ENCODE measurements around the gene CCDC117.
"Not testable (repeated sequence)": the region's sequence is repeated elsewhere in the genome, so short reads cannot be mapped to it uniquely, and the experiment has no call there.

CCDC117 gene

DNA sequence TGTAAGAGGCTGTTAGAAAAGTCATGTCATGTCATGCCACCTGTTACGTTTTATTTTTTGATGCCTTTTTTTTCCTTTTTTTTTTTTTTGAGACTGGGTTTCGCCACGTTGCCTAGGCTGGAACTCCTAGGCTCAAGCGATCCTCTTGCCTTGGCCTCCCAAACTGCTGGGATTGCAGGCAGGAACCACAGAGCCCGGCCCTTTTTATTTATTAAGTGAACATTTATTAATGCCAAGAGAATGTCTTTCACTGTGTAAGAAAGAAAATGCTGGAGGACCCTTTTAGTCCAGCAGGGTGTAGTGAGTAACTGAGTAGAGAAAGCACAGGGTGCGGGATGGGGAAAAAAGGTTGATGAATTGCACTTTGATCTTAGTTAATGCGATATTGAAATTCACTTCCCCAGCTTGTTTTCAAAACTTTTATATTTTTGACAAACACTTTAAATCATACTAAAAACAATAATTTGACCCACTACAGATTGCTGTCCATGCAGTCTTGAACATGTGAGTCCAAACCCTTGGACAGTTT, 30.2 kb downstream of the CCDC117 start:
- no peak for DNase-seq

DNA sequence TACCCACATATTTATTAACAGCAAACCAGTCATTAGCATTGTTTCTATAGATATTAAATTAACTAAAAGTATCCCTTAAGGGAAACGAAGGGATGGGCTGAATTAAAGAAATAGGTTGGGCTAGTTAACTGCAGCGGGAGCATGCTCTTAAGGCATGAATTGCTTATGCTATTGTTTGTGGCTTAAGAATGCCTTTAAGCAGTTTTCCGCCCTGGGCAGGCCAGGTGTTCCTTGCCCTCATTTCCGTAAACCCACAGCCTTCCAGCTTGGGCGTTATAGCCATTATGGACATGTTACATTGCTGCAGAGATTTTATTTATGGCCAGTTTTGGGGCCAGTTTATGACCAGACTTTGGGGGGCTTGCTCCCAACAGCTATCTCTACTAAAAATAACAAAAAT, 32.9 kb downstream of the CCDC117 start:
- not testable (repeated sequence) for DNase-seq

DNA sequence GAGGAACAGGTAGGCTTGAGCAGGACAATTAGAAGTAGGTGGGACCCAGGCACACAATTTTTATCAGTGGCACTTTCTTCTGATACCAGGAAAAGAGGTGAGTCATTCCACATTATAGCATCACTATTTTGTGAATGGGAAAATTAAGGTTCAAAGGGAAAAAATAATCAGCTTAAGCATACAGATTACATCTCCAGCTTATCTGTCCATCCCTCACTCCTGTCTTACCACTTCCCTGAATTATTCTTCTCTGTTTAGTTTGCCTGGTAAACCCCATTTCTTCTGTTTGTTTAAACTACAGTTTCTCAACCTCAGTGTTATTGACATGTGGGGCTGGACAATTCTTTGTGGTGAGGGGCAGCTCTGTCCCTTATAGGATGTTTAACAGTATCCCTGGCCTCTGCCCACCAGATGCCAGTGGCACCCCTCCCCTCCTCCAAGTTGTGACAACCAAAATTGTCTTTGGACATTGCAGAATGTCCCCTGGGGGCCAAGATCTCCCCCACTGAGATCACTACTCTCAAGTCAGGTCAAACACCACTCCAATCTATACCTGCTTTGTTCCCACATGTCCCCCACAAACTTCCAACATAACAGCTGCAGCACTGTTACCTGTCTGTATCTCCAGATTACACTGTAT, 36.3 kb downstream of the CCDC117 start:
- no peak for DNase-seq

GRCh38 chr22:28810821-28811491, 38.5 kb downstream of the CCDC117 start:
- no peak for DNase-seq

- DNase-seq: no peak
Observed at GRCh38 chr22:28812516-28812915, 40.0 kb downstream of the CCDC117 start.

DNA sequence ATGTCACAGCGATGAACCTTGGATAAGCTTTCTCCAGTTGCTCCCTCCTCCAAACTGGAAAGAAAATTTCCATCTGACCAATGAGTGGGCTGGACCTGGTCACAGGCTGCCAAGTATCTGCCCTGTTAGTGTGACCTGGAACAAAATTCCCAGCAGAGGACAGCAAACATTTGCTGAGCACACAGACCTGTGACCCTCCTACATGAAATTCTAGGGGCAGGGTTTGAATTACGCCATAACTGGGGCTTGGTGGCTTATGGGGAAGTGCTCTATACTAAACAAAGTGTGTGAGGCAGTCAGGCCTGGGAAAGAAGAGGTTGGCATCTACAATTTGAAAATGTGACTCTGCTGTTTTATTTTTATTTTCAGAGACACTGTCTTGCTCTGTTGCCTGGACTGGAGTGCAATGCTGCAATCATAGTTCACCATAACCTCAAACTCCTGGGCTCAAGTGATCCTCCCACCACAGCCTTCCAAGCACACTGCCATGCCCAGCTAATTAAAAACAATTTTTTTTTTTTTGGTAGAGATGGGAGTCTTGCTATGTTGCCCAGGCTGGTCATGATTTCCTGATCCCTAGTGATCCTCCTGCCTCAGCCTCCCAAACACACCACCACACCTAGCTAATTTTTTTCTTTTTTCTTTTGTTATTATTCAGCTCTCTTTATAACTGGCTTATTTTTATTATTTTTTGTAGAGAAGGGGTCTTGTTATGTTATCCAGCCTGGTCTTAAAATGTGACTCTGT, 41.5 kb downstream of the CCDC117 start:
- DNase-seq: no peak

- DNase-seq: no peak
Observed at GRCh38 chr22:28815111-28815510, 42.6 kb downstream of the CCDC117 start.

DNA sequence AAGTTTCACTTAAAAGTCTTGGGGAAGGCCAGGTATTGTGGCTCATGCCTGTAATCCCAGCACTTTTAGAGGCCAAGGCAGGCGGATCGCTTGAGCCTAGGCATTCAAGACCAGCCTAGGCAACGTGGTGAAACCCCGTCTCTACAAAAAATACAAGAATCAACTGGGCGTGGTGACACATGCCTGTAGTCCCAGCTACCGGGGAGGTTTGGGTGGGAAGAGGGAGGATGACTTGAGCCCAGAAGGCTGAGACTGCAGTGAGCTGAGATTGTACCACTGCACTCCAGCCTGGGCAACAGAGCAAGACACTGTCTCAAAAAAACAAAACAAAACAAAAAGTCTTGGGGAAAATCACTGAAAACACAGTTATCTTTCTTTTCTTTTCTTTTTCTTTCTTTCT, 43.2 kb downstream of the CCDC117 start:
- DNase-seq: no peak

DNA sequence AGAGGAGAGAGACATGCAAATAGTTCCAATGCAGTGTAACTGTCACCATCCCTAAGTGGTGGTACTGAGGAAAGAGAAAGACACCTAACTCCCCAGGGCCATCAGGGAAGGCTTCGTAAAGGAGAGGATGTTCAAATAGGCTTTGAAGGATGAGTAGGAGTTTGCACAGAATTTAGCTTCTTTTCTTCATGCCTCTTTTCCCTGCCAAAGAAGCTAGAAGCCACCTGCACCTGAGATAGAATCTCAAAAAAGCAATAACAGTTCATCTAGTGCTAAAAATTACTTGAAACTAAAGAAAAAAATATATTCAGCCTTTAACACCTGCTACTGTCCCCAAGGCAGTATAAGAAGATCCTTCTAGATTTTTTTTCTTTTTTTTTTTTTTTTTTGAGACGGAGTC, 44.6 kb downstream of the CCDC117 start:
- DNase-seq: no peak

GRCh38 chr22:28817919-28818859, 45.7 kb downstream of the CCDC117 start:
- no peak for DNase-seq

DNA sequence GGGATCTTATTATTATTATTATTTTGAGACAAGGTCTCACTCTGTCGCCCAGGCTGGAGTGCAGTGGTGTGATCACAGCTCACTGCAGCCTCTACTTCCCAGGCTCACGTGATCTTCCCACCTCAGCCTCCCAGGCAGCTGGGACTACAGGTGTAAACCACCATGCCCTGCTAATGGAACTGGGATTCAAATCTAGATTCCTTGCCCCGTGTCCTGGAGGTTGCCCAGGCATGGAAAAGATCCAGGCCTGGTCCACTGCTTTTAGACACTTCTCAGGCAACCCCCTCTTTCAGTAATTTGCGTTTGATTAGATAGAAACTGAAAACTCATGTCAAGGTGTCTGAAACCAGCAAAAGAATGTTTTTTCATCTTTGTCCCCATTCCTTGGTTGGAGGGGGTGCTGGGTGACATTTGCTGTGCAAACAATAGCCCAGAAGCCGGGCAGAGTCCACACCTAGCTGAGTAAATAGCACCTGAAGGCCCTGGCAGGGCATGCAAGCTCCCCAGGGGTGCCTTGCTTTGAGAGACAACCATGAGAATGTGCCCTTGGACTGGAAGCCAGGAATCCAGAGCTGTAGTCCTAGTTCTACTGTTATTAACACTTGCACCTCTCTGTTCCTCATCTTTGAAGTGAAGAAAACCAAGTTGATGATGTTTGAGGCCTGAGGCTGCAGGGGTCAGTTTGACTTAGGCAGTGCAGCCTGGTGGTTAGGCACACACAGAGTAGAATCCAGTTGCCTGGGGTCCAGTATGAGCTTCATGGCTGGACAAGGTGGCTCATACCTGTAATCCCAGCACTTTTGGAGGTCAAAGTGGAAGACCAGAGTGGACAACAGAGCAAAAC, 47.0 kb downstream of the CCDC117 start:
- no peak for DNase-seq

DNA sequence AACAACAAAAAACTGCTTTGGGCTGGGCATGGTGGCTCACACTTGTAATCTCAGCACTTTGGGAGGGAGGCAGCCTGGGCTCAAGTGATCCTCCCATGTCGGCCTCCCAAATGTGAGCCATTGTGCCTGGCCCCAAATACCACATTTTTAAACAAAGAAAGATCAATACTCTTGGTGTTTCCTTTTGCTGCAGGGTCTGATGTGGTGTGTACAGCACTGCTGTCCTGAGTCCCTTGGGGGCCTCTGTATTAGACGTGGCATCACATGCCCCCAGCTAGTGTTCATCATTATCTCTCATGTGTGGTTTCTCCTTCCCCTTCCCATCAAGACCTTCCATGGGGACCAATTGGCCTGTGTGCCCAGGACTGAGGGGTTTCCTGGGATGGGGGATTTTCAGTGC, 48.4 kb downstream of the CCDC117 start:
- no peak for DNase-seq

DNA sequence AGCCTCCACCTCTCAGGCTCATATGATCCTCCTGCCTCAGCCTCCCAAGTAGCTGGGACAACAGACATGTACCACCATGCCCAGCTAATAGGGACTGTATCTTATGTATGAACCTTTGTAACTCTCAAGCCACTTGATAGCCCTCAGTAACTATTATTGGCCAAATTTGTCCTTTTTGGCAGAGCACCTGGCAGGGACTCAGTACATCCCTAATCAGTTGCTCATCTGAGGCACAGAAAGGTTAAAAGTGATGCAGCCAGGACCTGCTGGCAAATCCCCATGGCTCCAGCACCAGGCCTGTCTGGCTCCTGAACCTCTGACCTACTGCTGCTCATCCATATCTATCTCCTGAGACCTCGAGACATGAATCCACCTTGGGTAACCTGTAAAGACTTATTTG, 49.0 kb downstream of the CCDC117 start:
- no peak for DNase-seq

DNA sequence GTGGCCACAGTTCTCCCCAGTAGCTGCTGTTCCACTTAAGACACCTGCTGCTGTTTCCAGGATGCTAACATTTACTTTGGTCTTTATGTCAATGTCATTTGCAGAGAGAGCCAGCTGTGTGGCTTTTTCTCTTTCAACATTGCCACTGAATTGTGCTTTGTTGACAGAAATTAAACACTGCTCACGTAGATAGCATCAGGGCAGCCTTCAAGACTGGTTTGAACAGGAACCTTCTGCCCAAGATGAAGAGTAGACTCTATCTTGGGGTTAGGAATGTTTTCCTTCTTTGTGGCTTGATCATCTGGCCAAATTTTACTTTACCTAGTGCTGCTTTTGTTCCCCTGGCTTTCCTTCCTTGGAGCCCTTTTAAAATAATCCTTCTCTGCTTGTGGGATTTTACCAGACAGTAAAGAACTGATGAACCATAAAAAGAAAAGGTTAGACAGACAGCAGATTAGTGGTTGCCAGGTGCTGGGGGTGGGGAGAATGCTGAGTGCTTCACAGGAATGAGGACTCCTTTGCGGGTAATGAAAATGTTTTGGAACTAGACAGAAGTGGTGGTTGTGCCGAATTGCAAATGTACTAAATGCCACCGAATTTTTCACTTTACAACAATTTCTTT, 50.5 kb downstream of the CCDC117 start:
- peak; percentile 81 for DNase-seq

DNA sequence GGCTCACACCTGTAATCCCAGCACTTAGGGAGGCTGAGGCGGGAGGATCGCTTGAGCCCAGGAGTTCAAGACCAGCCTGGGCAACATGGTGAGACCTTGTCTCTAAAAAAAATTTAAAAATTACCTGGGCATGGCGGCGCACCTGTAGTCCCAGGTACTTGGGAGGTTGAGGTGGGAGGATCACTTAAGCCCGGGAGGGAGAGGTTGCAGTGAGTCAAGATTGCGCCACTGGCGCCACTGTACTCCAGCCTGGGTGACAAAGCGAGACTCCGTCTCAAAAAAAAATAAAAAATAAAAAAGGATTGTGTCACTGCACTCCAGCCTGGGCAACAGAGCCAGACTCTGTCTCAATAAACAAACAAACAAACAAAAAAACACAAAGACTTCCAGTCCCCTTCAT, 52.0 kb downstream of the CCDC117 start:
- not testable (repeated sequence) for DNase-seq

DNA sequence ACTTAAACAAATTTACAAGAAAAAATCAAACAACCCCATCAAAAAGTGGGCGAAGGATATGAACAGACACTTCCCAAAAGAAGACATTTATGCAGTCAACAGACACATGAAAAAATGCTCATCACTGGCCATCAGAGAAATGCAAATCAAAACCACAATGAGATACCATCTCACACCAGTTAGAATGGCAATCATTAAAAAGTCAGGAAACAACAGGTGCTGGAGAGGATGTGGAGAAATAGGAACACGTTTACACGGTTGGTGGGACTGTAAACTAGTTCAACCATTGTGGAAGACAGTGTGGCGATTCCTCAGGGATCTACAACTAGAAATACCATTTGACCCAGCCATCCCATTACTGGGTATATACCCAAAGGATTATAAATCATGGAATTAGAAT, 53.9 kb downstream of the CCDC117 start:
- DNase-seq: not testable (repeated sequence)

- no peak for DNase-seq
Observed at GRCh38 chr22:28826921-28827320, 54.4 kb downstream of the CCDC117 start.

- DNase-seq: no peak
Observed at GRCh38 chr22:28829358-28830181, 57.1 kb downstream of the CCDC117 start.

- DNase-seq: no peak
Observed at GRCh38 chr22:28830441-28830840, 57.9 kb downstream of the CCDC117 start.

Data from NCI-H2081 treated with DMSO at 0.1 percent for 48 hours (cell line).